Erythroblast (primary cell): ENCODE data around the gene THAP8.
A peak's percentile ranks its signal among the peaks of the same experiment; 100 is the strongest.

Source experiments
- GATA1 ChIP-seq: IDR thresholded peaks from 2 replicates; pipeline ENCODE4 v1.6.1; 2011; ENCODE audit warnings: low read depth, mild to moderate bottlenecking, control low read depth, low read length, moderate library complexity
- POLR2A ChIP-seq: IDR thresholded peaks from 2 replicates; pipeline ENCODE4 v1.6.1; 2011; ENCODE audit warnings: mild to moderate bottlenecking, low read length

- TF ChIP-seq POLR2A (peak; percentile 82), GATA1 (no peak)
These were observed at the start of gene THAP8 for GRCh38 chr19:36054119-36054732.
